IPS DF 6.9 (cell line): Measurements from ENCODE around the gene KAT7.

Experiments
- DNase-seq: peaks from one replicate; pipeline ENCODE4 v3.0.0-alpha.2; 2013; ENCODE audit warnings: low read depth, low spot score
- H3K27ac ChIP-seq: one replicate; pipeline ENCODE4 v1.5.1; 2013; ENCODE audit warnings: low read length, control low read depth
- H3K27me3 ChIP-seq: 2 replicates; pipeline ENCODE4 v1.6.1; 2013; ENCODE audit warnings: mild to moderate bottlenecking, low read length; ENCODE audit not compliant: control insufficient read depth, insufficient read depth
- H3K36me3 ChIP-seq: 2 replicates; pipeline ENCODE4 v1.6.1; 2013; ENCODE audit warnings: low read length; ENCODE audit not compliant: control insufficient read depth, insufficient read depth
- H3K4me1 ChIP-seq: 2 replicates; pipeline ENCODE4 v1.6.1; 2013; ENCODE audit warnings: low read length; ENCODE audit not compliant: control insufficient read depth, insufficient read depth
- H3K4me3 ChIP-seq: 2 replicates; pipeline ENCODE4 v1.5.1; 2013; ENCODE audit warnings: mild to moderate bottlenecking, low read length
- H3K9me3 ChIP-seq: 2 replicates; pipeline ENCODE4 v1.6.1; 2013; ENCODE audit warnings: low read length, inconsistent platforms; ENCODE audit not compliant: control insufficient read depth, insufficient read depth
- WGBS: extraction: QIAGEN DNeasy Blood & Tissue Kit; methylation state at CpG from one replicate; pipeline ENCODE4 v1.1.7; 2013; ENCODE audit warnings: mixed read lengths, missing lambda C conversion rate; ENCODE audit not compliant: insufficient read length, insufficient coverage; 5-methylcytosine and 5-hydroxymethylcytosine counted together

The KAT7 gene

GRCh38 chr17:49851387-49852291 lies 63.2 kb downstream of the KAT7 start:
- Histone ChIP-seq H3K27me3 (peaks cover 2% of the 10 kb centered on the region; the same call in 1 of the 2 replicates), H3K4me3 (peak overlapping the region; percentile 43; the same call in 1 of the 2 replicates), H3K27ac (no peak overlapping the region), H3K9me3 (no peaks in the 10 kb centered on the region), H3K4me1 (peaks cover 4% of the 10 kb centered on the region), H3K36me3 (no peaks in the 10 kb centered on the region)
- no peak for DNase-seq
- WGBS = no CpG with 5 or more reads among the region's 55 CpGs

GRCh38 chr17:49853470-49854015 lies 65.1 kb downstream of the KAT7 start:
- H3K9me3 ChIP-seq = no peaks in the 10 kb centered on the region
- no peak overlapping the region for H3K4me3 ChIP-seq
- peaks cover 2% of the 10 kb centered on the region; the same call in 1 of the 2 replicates for H3K27me3 ChIP-seq
- no CpG with 5 or more reads among the region's 10 CpGs for WGBS
- H3K27ac ChIP-seq = no peak overlapping the region
- peaks cover 4% of the 10 kb centered on the region for H3K4me1 ChIP-seq
- no peaks in the 10 kb centered on the region for H3K36me3 ChIP-seq
- DNase-seq = no peak

GRCh38 chr17:49854126-49854525 lies 65.6 kb downstream of the KAT7 start:
- peaks cover 4% of the 10 kb centered on the region for H3K4me1 ChIP-seq
- no peaks in the 10 kb centered on the region for H3K36me3 ChIP-seq
- H3K4me3 ChIP-seq = no peak overlapping the region
- no peaks in the 10 kb centered on the region for H3K9me3 ChIP-seq
- peaks cover 2% of the 10 kb centered on the region; the same call in 1 of the 2 replicates for H3K27me3 ChIP-seq
- DNase-seq = no peak
- no CpG with 5 or more reads among the region's 5 CpGs for WGBS
- no peak overlapping the region for H3K27ac ChIP-seq

GRCh38 chr17:49858796-49859195 lies 70.3 kb downstream of the KAT7 start:
- Histone ChIP-seq H3K4me1 (peaks cover 1% of the 10 kb centered on the region), H3K9me3 (no peaks in the 10 kb centered on the region), H3K36me3 (no peaks in the 10 kb centered on the region), H3K27ac (no peak overlapping the region), H3K27me3 (no peaks in the 10 kb centered on the region), H3K4me3 (no peak overlapping the region)
- no CpG with 5 or more reads among the region's 6 CpGs for WGBS
- DNase-seq = no peak

GRCh38 chr17:49859991-49860953 lies 71.8 kb downstream of the KAT7 start:
- Histone ChIP-seq H3K9me3 (no peaks in the 10 kb centered on the region), H3K4me3 (no peak overlapping the region), H3K36me3 (no peaks in the 10 kb centered on the region), H3K27me3 (no peaks in the 10 kb centered on the region), H3K4me1 (peaks cover 5% of the 10 kb centered on the region; the same call in 1 of the 2 replicates), H3K27ac (no peak overlapping the region)
- DNase-seq = no peak
- whole genome bisulfite sequencing = no CpG with 5 or more reads among the region's 20 CpGs

GRCh38 chr17:49861150-49861884 lies 72.8 kb downstream of the KAT7 start:
- no peaks in the 10 kb centered on the region for H3K9me3 ChIP-seq
- H3K4me1 ChIP-seq = peaks cover 6% of the 10 kb centered on the region; the same call in 1 of the 2 replicates
- no peaks in the 10 kb centered on the region for H3K36me3 ChIP-seq
- H3K4me3 ChIP-seq = no peak overlapping the region
- no peaks in the 10 kb centered on the region for H3K27me3 ChIP-seq
- no CpG with 5 or more reads among the region's 16 CpGs for WGBS
- DNase-seq = no peak
- H3K27ac ChIP-seq = no peak overlapping the region

GRCh38 chr17:49862781-49863331 lies 74.4 kb downstream of the KAT7 start:
- DNase-seq = no peak
- Histone ChIP-seq H3K9me3 (no peaks in the 10 kb centered on the region), H3K27me3 (no peaks in the 10 kb centered on the region), H3K27ac (no peak overlapping the region), H3K36me3 (no peaks in the 10 kb centered on the region), H3K4me1 (peaks cover 7% of the 10 kb centered on the region; the same call in 1 of the 2 replicates), H3K4me3 (no peak overlapping the region)
- no CpG with 5 or more reads among the region's 17 CpGs for WGBS

- no CpG with 5 or more reads among the region's 1 CpG for WGBS
- Histone ChIP-seq H3K4me3 (no peak overlapping the region), H3K4me1 (peaks cover 8% of the 10 kb centered on the region; the same call in 1 of the 2 replicates), H3K36me3 (no peaks in the 10 kb centered on the region), H3K9me3 (no peaks in the 10 kb centered on the region), H3K27ac (no peak overlapping the region), H3K27me3 (no peaks in the 10 kb centered on the region)
- no peak for DNase-seq
Observed at GRCh38 chr17:49866019-49866380, 77.5 kb downstream of the KAT7 start.

- H3K27ac ChIP-seq = no peak overlapping the region
- 100% methylated on average over 2 of the region's 3 CpGs for WGBS
Observed at GRCh38 chr17:49866882-49867413, 78.5 kb downstream of the KAT7 start.

More at GRCh38 chr17:49866882-49867413, 78.5 kb downstream of the KAT7 start:
- H3K27me3 ChIP-seq = no peaks in the 10 kb centered on the region
- peaks cover 8% of the 10 kb centered on the region; the same call in 1 of the 2 replicates for H3K4me1 ChIP-seq
- no peaks in the 10 kb centered on the region for H3K36me3 ChIP-seq
- DNase-seq = no peak
- H3K9me3 ChIP-seq = no peaks in the 10 kb centered on the region
- H3K4me3 ChIP-seq = no peak overlapping the region
